Cardiac fibroblast (primary cell): ENCODE data around the gene OTOF.

Experiments used
- DNase-seq, 2 donors: peaks; one replicate each; pipeline versions ENCODE4 v3.0.0 to v3.0.0-alpha.2; 2010; ENCODE audit warnings: low read depth in 2 of 2
- H3K4me3 ChIP-seq, 2 donors: replicated peaks in 1 of 2; 1 replicate in 1 of 2; 2 replicates in 1 of 2; pipeline ENCODE4 v1.5.1; 2011; ENCODE audit warnings: low read depth in 2 of 2, low read length in 2 of 2, mild to moderate bottlenecking in 2 of 2, moderate library complexity in 1 of 2
- CTCF ChIP-seq: IDR thresholded peaks from one replicate; pipeline ENCODE4 v1.5.1; 2011; ENCODE audit warnings: low read depth, mild to moderate bottlenecking, low read length, inconsistent platforms

The OTOF gene

GRCh38 chr2:26487192-26487591 lies 9.3 kb upstream of the OTOF start:
- TF ChIP-seq CTCF = no peak
- no peak overlapping the region for H3K4me3 ChIP-seq
- DNase-seq = no peak

- no peak for DNase-seq
- no peak overlapping the region for H3K4me3 ChIP-seq
- no peak for TF ChIP-seq CTCF
Measured at GRCh38 chr2:26486789-26487188, 8.9 kb upstream of the OTOF start.

GRCh38 chr2:26485725-26486418 lies 7.9 kb upstream of the OTOF start:
- no peak for TF ChIP-seq CTCF

GRCh38 chr2:26485099-26485498 lies 7.2 kb upstream of the OTOF start:
- H3K4me3 ChIP-seq = no peak overlapping the region
- no peak for TF ChIP-seq CTCF
- no peak for DNase-seq

More at GRCh38 chr2:26485725-26486418, 7.9 kb upstream of the OTOF start:
- no peak for DNase-seq
- H3K4me3 ChIP-seq = no peak overlapping the region

GRCh38 chr2:26484579-26484978 lies 6.7 kb upstream of the OTOF start:
- H3K4me3 ChIP-seq = no peak overlapping the region
- no peak for TF ChIP-seq CTCF

GRCh38 chr2:26483957-26484565 lies 6.1 kb upstream of the OTOF start:
- TF ChIP-seq CTCF = no peak
- no peak overlapping the region for H3K4me3 ChIP-seq
- DNase-seq = peak in 1 of 2 donors; percentile 65

More at GRCh38 chr2:26484579-26484978, 6.7 kb upstream of the OTOF start:
- no peak for DNase-seq
